Measurements from ENCODE around the gene IRF2. TPM values are rescaled to one million over a fixed set of nuclear protein-coding genes. Genes with fewer than 3 reads are reported as not detected.

Gene IRF2
- polyA plus RNA-seq, 1 donor from 2014 or later, result 1.4 TPM

DNA sequence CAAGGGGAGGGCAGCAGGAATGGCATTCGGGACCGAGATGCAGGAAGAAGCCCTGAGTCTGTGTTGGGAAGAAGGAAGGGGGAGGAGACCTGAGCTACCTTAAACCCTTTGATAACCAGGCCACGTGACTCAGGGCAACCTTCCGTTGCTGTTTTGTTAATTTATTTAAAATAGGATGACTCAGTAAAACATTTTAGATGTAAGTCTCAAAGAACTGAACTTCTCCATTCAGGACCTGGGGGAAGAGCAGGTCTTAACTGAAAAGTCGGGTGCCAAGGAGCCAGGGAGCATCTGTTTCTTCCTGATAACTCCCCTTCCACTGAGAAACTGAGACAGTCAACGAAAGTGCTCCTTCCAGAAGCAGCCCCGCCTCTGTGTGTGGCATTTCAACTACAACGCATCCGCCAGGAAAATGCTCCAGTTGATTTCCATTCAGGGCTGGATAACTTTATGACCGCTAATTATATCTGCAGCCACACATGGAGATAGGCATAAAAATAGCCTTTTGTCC is 88.0 kb downstream of the IRF2 start:
- Histone ChIP-seq H3K9me2 (ENCODE audit: insufficient read depth, low read length) (no peaks in the 10 kb centered on the region), H2AFZ (ENCODE audit: low read depth, low read length) (no peak overlapping the region), H3K27me3 (ENCODE audit: insufficient read depth, low read depth, low read length) (no peaks in the 10 kb centered on the region), H3K36me3 (ENCODE audit: insufficient read depth, low read length) (no peaks in the 10 kb centered on the region), H3K79me2 (replicated peaks; ENCODE audit: insufficient read depth, low read length) (no peaks in the 10 kb centered on the region), H3F3A (ENCODE audit: insufficient read depth, low read length, poor library complexity, severe bottlenecking) (no peaks in the 10 kb centered on the region), H3K9me3 (ENCODE audit: low read length) (no peaks in the 10 kb centered on the region), H3K9ac (ENCODE audit: low read length) (no peak overlapping the region), H3K27ac (ENCODE audit: low read length) (no peak overlapping the region), H4K20me1 (ENCODE audit: insufficient read depth) (no peaks in the 10 kb centered on the region), H3K4me2 (ENCODE audit: low read length) (no peak overlapping the region), H3K4me3 (ENCODE audit: low read length) (no peak overlapping the region)
- TF ChIP-seq MXI1 (conservative IDR thresholded peaks at IDR 0.05; ENCODE audit: poor library complexity, severe bottlenecking) (no peak), RAD21 (conservative IDR thresholded peaks at IDR 0.05) (no peak), SMC3 (conservative IDR thresholded peaks at IDR 0.05; ENCODE audit: poor library complexity) (no peak), TAF1 (IDR thresholded peaks at IDR 0.05; ENCODE audit: low read depth) (no peak), EP300 (conservative IDR thresholded peaks at IDR 0.05; ENCODE audit: poor library complexity, severe bottlenecking) (no peak), EZH2 (IDR thresholded peaks at IDR 0.05; ENCODE audit: borderline replicate concordance, insufficient read depth, low read length, poor library complexity, severe bottlenecking) (no peak), CTCF (IDR thresholded peaks at IDR 0.05; ENCODE audit: poor library complexity, severe bottlenecking) (no peak), REST (IDR thresholded peaks at IDR 0.05; ENCODE audit: borderline replicate concordance) (no peak), POLR2AphosphoS5 (IDR thresholded peaks at IDR 0.05) (no peak)

GRCh38 chr4:184385705-184386141 is 88.6 kb downstream of the IRF2 start:
- no peak overlapping the region for H3K4me3 ChIP-seq (ENCODE audit: low read length)
- no peak overlapping the region for H2AFZ ChIP-seq (ENCODE audit: low read depth, low read length)
- no peak overlapping the region for H3K27ac ChIP-seq (ENCODE audit: low read length)
- no peaks in the 10 kb centered on the region for H3F3A ChIP-seq (ENCODE audit: insufficient read depth, low read length, poor library complexity, severe bottlenecking)
- H4K20me1 ChIP-seq (ENCODE audit: insufficient read depth), result no peaks in the 10 kb centered on the region
- H3K9me3 ChIP-seq (ENCODE audit: low read length), result no peaks in the 10 kb centered on the region
- no peaks in the 10 kb centered on the region for H3K36me3 ChIP-seq (ENCODE audit: insufficient read depth, low read length)
- H3K79me2 ChIP-seq (replicated peaks; ENCODE audit: insufficient read depth, low read length), result no peaks in the 10 kb centered on the region
- TF ChIP-seq REST (IDR thresholded peaks at IDR 0.05; ENCODE audit: borderline replicate concordance) (no peak), EP300 (conservative IDR thresholded peaks at IDR 0.05; ENCODE audit: poor library complexity, severe bottlenecking) (no peak)
- H3K9ac ChIP-seq (ENCODE audit: low read length), result no peak overlapping the region
- no peak overlapping the region for H3K4me2 ChIP-seq (ENCODE audit: low read length)
- no peaks in the 10 kb centered on the region for H3K27me3 ChIP-seq (ENCODE audit: insufficient read depth, low read depth, low read length)
- H3K9me2 ChIP-seq (ENCODE audit: insufficient read depth, low read length), result no peaks in the 10 kb centered on the region
